ENCODE measurements around the gene TNFSF9.
"Not testable (repeated sequence)": the region's sequence is repeated elsewhere in the genome, so short reads cannot be mapped to it uniquely, and the experiment has no call there.

The TNFSF9 gene

DNA sequence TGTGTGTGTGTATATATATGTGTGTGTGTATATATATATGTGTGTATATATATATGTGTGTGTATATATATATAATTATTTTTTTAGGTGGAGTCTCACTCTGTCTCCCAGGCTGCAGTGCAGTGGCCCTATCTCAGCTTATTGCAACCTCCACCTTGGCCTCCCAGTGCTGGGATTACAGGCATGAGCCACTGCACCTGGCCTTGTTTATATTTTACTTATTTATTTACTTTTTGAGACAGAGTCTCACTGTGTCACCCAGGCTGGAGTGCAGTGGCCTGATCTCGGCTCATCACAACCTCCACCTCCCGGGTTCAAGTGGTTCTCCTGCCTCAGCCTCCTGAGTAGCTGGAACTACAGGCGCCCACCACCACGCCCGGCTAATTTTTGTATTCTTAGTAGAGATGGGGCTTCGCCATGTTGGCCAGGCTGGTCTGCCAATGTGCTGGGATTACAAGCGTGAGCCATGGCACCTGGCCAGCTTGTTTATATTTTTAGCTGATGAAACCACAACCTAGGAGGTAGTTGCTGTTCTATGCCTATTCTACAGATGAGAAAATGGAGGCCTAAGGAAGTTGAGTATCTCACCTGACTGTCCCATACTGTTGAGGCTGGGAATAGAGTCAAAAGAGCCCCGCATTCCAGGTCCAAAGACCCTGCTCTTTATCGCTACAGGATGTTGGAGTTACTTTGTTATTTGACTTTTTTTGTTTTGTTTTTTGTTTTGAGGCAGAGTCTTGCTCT lies 22.6 kb upstream of the TNFSF9 start:
- not testable (repeated sequence) for DNase-seq (ENCODE audit: low read depth)

DNA sequence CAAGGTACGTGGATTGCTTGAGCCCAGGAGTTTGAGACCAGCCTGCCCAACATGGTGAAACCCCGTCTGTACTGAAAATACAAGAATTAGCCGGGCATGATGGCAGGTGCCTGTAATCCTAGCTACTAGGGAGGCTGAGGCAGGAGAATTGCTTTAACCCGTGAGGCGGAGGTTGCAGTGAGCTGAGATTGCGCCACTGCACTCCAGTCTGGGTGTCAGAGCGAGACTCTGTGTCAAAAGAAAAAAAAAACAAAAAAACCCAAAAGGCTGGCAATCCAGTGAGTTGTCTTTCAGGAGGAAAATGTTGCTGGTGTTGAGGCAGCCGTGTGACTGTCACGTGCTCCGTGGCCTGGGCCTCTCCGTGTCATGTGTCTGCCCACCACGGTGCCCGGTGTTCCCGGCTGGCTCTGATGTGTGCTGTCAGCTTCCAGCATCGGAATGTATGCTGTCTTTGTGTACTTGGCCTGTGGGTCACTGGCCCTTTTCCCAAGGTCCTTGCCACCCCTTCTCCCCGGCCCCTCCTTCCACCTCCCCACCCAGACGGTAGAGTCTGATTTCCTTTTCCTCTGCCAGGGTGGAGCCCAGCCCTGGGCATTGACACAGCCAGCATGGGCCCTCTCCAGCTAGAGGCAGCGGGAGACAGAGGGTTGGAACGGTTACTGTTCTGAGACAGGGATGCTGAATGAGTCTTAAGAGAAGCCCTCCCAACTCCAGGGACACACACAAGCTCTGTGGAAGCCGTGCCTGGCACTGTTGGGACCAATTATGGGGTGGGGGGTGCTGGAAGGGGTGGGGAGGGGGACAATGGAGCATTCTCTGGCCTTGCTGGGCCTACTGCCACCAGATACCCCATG lies 21.5 kb upstream of the TNFSF9 start:
- DNase-seq (ENCODE audit: low read depth): no peak

DNA sequence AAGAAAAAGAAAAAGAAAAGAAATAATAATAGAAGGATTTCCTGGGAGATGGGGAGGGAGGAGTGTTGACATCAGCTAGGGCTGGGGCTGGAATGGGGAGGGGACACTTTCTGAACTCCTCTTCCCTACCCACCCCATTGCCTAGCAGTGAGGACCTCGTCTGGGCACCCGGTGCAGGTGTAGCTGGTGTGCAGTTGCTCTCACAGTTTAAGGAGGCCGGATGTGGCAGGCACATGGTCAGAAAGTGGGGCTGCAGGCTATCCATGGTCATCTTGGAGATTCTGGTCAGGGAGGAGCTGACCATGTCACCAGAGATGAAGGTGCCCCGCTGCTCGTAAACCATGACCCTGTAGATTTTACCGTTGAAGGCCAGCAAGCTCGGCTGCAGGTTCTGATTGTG lies 20.2 kb upstream of the TNFSF9 start:
- DNase-seq (ENCODE audit: low read depth): no peak

GRCh38 chr19:6514089-6514488 lies 16.7 kb upstream of the TNFSF9 start:
- no peak for DNase-seq (ENCODE audit: low read depth)

GRCh38 chr19:6514926-6515544 lies 15.8 kb upstream of the TNFSF9 start:
- no peak for DNase-seq (ENCODE audit: low read depth)

- DNase-seq (ENCODE audit: low read depth): peak; percentile 81
These were observed 14.7 kb upstream of the TNFSF9 start for GRCh38 chr19:6516018-6516658.

GRCh38 chr19:6516659-6517291 lies 14.1 kb upstream of the TNFSF9 start:
- peak; percentile 55 for DNase-seq (ENCODE audit: low read depth)

DNA sequence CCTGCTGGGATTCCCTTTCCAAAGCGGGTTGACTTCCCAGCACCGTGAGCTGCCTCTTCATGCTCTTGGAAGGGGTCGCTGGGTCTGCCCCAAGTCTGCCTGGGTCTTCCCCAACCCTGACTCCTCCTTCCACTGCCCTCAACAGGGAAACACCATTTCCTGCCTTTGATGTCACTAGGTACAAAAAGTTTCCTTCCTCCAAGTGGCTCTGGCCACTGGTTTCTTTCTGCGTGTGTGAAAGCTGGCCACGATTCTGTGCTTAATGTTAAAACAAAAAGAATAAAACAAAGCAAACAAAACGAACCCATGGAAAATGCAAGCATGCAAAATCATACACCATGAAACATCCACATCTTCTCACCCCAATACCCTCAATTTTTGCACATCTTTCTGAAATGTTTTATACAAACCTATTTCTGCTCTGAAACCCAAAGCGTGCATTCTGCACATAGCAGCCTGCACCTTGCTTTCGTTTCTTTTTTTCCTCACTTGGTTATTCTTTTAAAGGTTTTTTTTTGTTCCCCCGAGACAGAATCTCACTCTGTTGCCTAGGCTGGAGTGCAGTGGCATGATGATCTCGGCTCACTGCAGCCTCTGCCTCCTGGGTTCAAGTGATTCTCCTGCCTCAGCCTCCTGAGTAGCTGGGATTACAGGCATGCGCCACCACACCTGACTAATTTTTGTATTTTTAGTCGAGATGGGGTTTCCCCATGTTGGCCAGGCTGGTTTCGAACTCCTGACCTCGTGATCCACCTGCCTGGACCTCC lies 12.5 kb upstream of the TNFSF9 start:
- no peak for DNase-seq (ENCODE audit: low read depth)

GRCh38 chr19:6519289-6519688 lies 11.5 kb upstream of the TNFSF9 start:
- DNase-seq (ENCODE audit: low read depth): peak; percentile 66

GRCh38 chr19:6521718-6522646 lies 8.8 kb upstream of the TNFSF9 start:
- DNase-seq (ENCODE audit: low read depth): no peak

- no peak for DNase-seq (ENCODE audit: low read depth)
These were observed 8.1 kb upstream of the TNFSF9 start for GRCh38 chr19:6522712-6523111.

GRCh38 chr19:6524311-6524710 lies 6.5 kb upstream of the TNFSF9 start:
- no peak for DNase-seq (ENCODE audit: low read depth)

- DNase-seq (ENCODE audit: low read depth): no peak
These were observed 2.8 kb upstream of the TNFSF9 start for GRCh38 chr19:6527893-6528543.

GRCh38 chr19:6528544-6529121 lies 2.2 kb upstream of the TNFSF9 start:
- DNase-seq (ENCODE audit: low read depth): no peak

DNA sequence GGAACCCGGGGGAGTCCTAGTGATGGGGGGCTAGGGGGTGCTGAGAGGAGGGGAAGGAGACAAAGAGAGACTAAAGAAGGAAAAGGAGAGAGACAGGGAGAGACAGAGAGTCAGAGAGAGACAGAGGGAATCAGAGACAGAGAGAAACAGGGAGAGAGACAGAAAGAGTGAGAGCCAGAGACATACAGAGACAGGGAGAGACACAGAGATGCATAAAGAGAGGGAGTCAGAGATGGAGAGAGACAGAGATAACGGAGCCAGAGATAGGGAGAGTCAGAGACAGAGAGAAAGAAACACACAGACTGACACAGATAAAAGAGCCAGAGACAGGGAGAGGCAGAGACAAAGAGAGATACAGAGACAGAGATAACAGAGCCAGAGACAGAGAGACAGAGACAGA lies 1.5 kb upstream of the TNFSF9 start:
- DNase-seq (ENCODE audit: low read depth): no peak

DNA sequence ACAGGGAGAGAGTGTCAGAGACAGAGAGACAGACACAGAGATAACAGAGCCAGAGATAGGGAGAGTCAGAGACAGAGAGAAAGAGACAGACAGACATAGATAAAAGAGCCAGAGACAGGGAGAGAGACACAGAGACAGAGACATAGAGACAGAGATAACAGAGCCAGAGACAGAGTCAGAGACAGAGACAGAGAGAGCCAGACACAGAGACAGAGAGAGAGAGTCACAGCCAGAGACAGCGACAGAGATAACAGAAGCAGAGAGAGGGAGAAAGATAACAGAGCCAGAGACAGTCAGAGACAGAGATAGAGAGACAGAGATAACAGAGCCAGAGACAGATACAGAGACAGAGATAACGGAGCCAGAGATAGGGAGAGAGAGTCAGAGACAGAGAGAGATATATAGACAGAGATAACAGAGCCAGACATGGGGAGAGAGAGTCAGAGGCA lies 865 bp upstream of the TNFSF9 start:
- DNase-seq (ENCODE audit: low read depth): no peak

- no peak for DNase-seq (ENCODE audit: low read depth)
These were observed 533 bp downstream of the TNFSF9 start for GRCh38 chr19:6531163-6531955.

DNA sequence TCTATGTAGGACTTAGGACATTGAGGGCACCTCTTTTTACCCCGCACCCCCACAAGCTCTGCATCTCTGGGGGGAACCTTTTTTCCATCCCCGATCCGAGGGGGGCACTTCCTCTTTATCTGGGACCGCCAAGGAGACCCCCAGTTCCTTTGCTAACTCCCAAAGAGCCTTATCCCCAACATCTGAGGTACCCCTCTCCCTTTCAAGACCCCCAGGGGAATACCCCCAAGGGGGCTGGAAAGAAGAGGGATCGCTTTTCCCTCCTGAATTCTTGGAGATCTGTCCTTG lies 1.1 kb downstream of the TNFSF9 start:
- DNase-seq (ENCODE audit: low read depth): no peak

Data from amniotic epithelial cell (primary cell).